ENCODE data around the gene MAP3K5. TPM values are rescaled to one million over a fixed set of nuclear protein-coding genes. Genes with fewer than 3 reads are reported as not detected.

Gene MAP3K5
- total RNA-seq, 1 donor from 2014 or later, result 5.7 TPM

DNA sequence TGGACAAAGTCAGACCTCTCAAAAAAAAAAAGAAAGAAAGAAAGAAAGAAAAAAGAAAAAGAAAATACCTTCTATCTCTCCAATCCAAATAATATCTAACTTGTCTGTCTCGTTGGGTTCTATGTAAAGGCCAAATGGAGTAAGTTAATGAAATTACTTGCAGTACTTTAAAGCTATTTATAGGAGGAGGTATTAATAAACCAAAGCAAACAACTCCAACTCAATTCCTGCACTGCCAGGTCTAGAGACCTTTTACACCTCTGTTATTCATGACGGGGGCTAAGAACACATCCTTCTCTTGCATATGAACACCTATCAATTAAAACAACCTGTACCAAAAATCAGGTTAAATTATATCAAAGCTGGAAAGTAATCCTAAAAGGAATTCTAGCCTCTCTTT is 80.6 kb downstream of the MAP3K5 start:
- Histone ChIP-seq H3K36me3 (ENCODE audit: control insufficient read depth, insufficient read depth, low read length) (no peaks in the 10 kb centered on the region), H3K27me3 (ENCODE audit: control insufficient read depth, insufficient read depth, low read length) (no peaks in the 10 kb centered on the region), H3K4me3 (ENCODE audit: low read depth, low read length) (no peak overlapping the region)
- TF ChIP-seq, protein P1, sequence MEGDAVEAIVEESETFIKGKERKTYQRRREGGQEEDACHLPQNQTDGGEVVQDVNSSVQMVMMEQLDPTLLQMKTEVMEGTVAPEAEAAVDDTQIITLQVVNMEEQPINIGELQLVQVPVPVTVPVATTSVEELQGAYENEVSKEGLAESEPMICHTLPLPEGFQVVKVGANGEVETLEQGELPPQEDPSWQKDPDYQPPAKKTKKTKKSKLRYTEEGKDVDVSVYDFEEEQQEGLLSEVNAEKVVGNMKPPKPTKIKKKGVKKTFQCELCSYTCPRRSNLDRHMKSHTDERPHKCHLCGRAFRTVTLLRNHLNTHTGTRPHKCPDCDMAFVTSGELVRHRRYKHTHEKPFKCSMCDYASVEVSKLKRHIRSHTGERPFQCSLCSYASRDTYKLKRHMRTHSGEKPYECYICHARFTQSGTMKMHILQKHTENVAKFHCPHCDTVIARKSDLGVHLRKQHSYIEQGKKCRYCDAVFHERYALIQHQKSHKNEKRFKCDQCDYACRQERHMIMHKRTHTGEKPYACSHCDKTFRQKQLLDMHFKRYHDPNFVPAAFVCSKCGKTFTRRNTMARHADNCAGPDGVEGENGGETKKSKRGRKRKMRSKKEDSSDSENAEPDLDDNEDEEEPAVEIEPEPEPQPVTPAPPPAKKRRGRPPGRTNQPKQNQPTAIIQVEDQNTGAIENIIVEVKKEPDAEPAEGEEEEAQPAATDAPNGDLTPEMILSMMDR (IDR thresholded peaks at IDR 0.05; ENCODE audit: insufficient read depth, low read length, poor library complexity, severe bottlenecking), result no peak
- DNase-seq (ENCODE audit: low read depth), result no peak

DNA sequence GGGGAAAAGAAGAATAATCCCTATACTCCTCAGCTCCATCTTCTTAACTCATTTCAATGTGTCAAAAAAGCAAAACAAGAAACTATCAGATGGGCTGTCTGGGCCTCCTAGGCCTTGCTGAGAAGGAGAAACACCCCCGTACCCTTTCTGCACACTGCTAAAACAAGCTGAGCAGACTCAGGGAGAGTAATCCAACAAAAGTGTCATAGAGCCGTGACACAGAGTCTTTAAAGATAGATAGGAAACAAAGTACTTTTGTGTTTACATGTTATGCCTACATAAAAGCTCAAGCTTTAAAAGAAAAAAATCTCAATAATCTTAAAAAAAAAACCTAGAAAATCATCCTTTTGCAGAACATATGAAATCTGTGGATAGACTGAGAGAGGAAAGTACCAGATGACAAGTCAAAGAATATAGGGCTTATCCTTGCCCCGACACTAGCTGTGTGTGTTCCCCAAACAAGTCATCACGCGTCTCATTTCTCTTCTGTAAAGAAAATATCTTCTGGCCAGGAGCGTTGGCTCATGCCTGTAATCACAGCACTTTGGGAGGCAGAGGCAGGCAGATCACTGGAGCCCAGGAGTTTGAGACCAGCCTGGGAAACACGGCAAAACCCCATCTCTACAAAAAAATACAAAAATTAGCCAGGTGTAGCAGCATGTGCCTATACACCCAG is 81.3 kb downstream of the MAP3K5 start:
- no peak for DNase-seq (ENCODE audit: low read depth)
- Histone ChIP-seq H3K4me3 (ENCODE audit: low read depth, low read length) (no peak overlapping the region), H3K27me3 (ENCODE audit: control insufficient read depth, insufficient read depth, low read length) (no peaks in the 10 kb centered on the region), H3K36me3 (ENCODE audit: control insufficient read depth, insufficient read depth, low read length) (no peaks in the 10 kb centered on the region)
- TF ChIP-seq, protein P1 (IDR thresholded peaks at IDR 0.05; ENCODE audit: insufficient read depth, low read length, poor library complexity, severe bottlenecking), result no peak

DNA sequence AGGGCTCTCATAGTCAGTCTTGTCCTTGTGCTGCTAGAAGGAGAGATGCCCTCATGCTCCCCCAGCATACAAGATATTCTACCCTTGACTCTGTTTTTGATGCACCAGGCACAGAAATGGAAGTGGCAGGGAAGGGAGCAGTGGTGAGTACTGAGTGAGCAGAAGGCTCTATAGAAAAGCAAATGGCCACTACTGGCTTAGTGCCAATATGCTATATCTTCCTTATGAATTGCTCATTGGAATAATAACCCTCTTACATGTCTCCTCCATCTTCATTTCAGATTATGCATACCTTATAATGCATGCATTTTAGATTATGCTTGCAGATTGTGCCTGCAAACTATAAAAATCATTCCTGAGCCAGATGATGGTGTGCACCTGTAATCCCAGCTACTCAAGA is 82.8 kb downstream of the MAP3K5 start:
- Histone ChIP-seq H3K36me3 (ENCODE audit: control insufficient read depth, insufficient read depth, low read length) (no peaks in the 10 kb centered on the region), H3K4me3 (ENCODE audit: low read depth, low read length) (no peak overlapping the region), H3K27me3 (ENCODE audit: control insufficient read depth, insufficient read depth, low read length) (no peaks in the 10 kb centered on the region)
- TF ChIP-seq, protein P1 (IDR thresholded peaks at IDR 0.05; ENCODE audit: insufficient read depth, low read length, poor library complexity, severe bottlenecking), result no peak
- DNase-seq (ENCODE audit: low read depth), result no peak

DNA sequence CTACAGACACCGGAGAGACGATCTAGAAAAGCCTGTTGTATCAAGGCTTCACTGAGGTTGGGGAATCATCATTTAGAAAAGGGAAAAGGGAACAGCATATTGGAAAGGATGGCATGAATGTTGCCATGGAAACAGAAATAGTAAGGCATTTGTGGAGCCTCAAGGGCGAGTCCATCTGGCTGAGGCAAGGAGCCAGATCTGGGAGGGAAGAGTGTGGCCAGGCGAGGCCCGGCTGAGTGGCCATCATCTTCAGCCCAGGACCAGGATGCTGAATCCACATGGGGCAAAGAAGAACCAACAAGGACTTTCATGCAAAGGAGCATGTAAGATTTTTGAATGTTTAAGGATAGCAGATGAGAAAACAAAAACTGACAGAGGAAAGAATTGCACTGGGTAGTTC is 85.8 kb downstream of the MAP3K5 start:
- DNase-seq (ENCODE audit: low read depth), result no peak
- no peak overlapping the region for H3K4me3 ChIP-seq (ENCODE audit: low read depth, low read length)
- TF ChIP-seq, protein P1 (IDR thresholded peaks at IDR 0.05; ENCODE audit: insufficient read depth, low read length, poor library complexity, severe bottlenecking), result no peak
- H3K36me3 ChIP-seq (ENCODE audit: control insufficient read depth, insufficient read depth, low read length), result no peaks in the 10 kb centered on the region
- no peaks in the 10 kb centered on the region for H3K27me3 ChIP-seq (ENCODE audit: control insufficient read depth, insufficient read depth, low read length)

DNA sequence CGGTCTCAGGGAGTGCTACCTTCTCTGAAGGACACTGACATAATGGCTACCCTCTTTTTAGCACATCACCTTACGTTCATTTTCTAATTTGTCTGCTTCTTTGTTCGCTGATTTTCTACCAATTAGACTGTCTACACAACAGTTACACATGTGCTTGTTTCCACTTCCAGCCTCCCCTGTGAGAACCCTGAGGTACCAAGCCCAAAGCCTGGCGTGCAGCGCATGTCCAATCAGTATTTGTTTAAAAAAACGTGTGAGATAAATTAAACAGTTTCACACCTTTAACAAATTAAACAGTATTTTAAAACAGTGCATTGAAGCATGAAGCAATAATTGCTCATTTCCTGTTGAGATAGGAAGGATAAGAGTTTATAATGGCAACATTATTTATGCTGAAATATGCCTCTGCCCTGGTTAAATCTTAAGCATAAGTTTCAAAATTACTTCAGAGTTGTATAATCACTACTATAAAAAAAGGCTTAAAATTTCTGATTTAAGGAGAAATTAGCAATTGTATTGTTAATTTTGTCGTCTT is 88.9 kb downstream of the MAP3K5 start:
- TF ChIP-seq, protein P1 (IDR thresholded peaks at IDR 0.05; ENCODE audit: insufficient read depth, low read length, poor library complexity, severe bottlenecking), result no peak
- Histone ChIP-seq H3K4me3 (ENCODE audit: low read depth, low read length) (no peak overlapping the region), H3K36me3 (ENCODE audit: control insufficient read depth, insufficient read depth, low read length) (no peaks in the 10 kb centered on the region), H3K27me3 (ENCODE audit: control insufficient read depth, insufficient read depth, low read length) (no peaks in the 10 kb centered on the region)
- DNase-seq (ENCODE audit: low read depth), result no peak

DNA sequence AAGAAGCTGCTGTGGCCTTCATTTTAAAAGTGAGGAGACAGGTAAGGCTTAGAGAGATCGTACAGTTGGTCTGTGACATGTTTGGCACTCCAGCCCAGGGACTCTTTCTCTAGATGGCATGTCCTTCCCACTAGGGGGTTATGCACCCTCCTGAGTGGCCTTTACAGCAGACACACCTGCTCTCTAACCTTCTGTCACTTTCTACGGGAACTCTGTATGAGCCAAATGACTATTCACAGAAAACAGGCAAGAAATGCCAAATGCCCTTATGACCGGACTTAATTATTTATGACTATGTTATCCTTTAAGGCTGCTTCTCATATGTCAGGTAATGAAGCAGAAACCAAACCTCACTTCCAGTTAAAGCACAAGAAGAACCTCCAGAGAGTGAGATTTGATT is 91.2 kb downstream of the MAP3K5 start:
- H3K27me3 ChIP-seq (ENCODE audit: control insufficient read depth, insufficient read depth, low read length), result no peaks in the 10 kb centered on the region
- DNase-seq (ENCODE audit: low read depth), result no peak
- peaks cover 1% of the 10 kb centered on the region for H3K36me3 ChIP-seq (ENCODE audit: control insufficient read depth, insufficient read depth, low read length)
- TF ChIP-seq, protein P1 (IDR thresholded peaks at IDR 0.05; ENCODE audit: insufficient read depth, low read length, poor library complexity, severe bottlenecking), result no peak
- no peak overlapping the region for H3K4me3 ChIP-seq (ENCODE audit: low read depth, low read length)

All from kidney epithelial cell (primary cell).